Osteoblast (primary cell): ENCODE data around the gene SMIM36. TPM values are rescaled to one million over a fixed set of nuclear protein-coding genes. Genes with fewer than 3 reads are reported as not detected.

Experiments used
- DNase-seq: peaks from one replicate; pipeline ENCODE4 v3.0.0; 2011; ENCODE audit warnings: low spot score, mixed read lengths; ENCODE audit not compliant: insufficient read length; ENCODE audit errors: missing footprints
- H2AFZ ChIP-seq: 2 replicates; pipeline ENCODE4 v1.6.0; 2011; ENCODE audit warnings: mild to moderate bottlenecking, low read length
- H3K27ac ChIP-seq: 2 replicates; pipeline ENCODE4 v1.5.1; 2011; ENCODE audit warnings: mild to moderate bottlenecking, low read depth, low read length, moderate library complexity
- H3K27me3 ChIP-seq: 2 replicates; pipeline ENCODE4 v1.6.0; 2012; ENCODE audit warnings: mild to moderate bottlenecking, control low read depth, inconsistent platforms, low read length, moderate library complexity; ENCODE audit not compliant: insufficient read depth
- H3K36me3 ChIP-seq: 2 replicates; pipeline ENCODE4 v1.5.1; 2011; ENCODE audit warnings: mild to moderate bottlenecking, low read length, control low read depth, moderate library complexity; ENCODE audit not compliant: insufficient read depth
- H3K4me1 ChIP-seq: 2 replicates; pipeline ENCODE4 v1.5.1; 2011; ENCODE audit warnings: mild to moderate bottlenecking, low read length, control low read depth, moderate library complexity; ENCODE audit not compliant: insufficient read depth
- H3K4me2 ChIP-seq: 2 replicates; pipeline ENCODE4 v1.6.0; 2011; ENCODE audit warnings: mild to moderate bottlenecking, low read length; ENCODE audit not compliant: insufficient read depth
- H3K4me3 ChIP-seq: fragments of 200-600 bp; sonication (generic); 3 replicates; pipeline ENCODE4 v1.5.1; 2012; ENCODE audit warnings: mild to moderate bottlenecking, low read length, inconsistent platforms; ENCODE audit not compliant: insufficient read depth
- H3K79me2 ChIP-seq: 2 replicates; pipeline ENCODE4 v1.6.0; 2012; ENCODE audit warnings: mild to moderate bottlenecking, low read length, control low read depth, inconsistent platforms; ENCODE audit not compliant: insufficient read depth
- H3K9me3 ChIP-seq: 2 replicates; pipeline ENCODE4 v1.5.1; 2011; ENCODE audit warnings: low read depth, low read length, control low read depth
- H4K20me1 ChIP-seq: 2 replicates; pipeline ENCODE4 v1.6.0; 2012; ENCODE audit warnings: mild to moderate bottlenecking, low read length, control low read depth; ENCODE audit not compliant: insufficient read depth
- CTCF ChIP-seq: IDR thresholded peaks from 2 replicates; pipeline ENCODE4 v1.5.1; 2011; ENCODE audit warnings: mild to moderate bottlenecking, low read depth, low read length, moderate library complexity; ENCODE audit errors: extremely low read depth
- total RNA-seq: library from RNA; depleted of rRNA; stranded (reverse); fragments of >200 nt; gene quantifications from 2 replicates; pipeline ENCODE4 v1.2.3, GENCODE V29; 2012

The SMIM36 gene
- total RNA-seq, 1 donor, result not detected

GRCh38 chr17:55435408-55435807 is 75.8 kb downstream of the SMIM36 start:
- Histone ChIP-seq H3K4me1 (peaks cover 29% of the 10 kb centered on the region), H4K20me1 (no peaks in the 10 kb centered on the region)

GRCh38 chr17:55434721-55435120 is 76.5 kb downstream of the SMIM36 start:
- no peak for DNase-seq
- H3K4me3 ChIP-seq, result no peak overlapping the region
- H2AFZ ChIP-seq, result no peak overlapping the region
- H3K27ac ChIP-seq, result no peak overlapping the region
- TF ChIP-seq CTCF, result no peak
- H3K27me3 ChIP-seq, result no peaks in the 10 kb centered on the region
- H3K36me3 ChIP-seq, result no peaks in the 10 kb centered on the region
- no peaks in the 10 kb centered on the region for H3K79me2 ChIP-seq
- H3K4me1 ChIP-seq, result peaks cover 29% of the 10 kb centered on the region
- no peaks in the 10 kb centered on the region for H3K9me3 ChIP-seq
- H3K4me2 ChIP-seq, result no peak overlapping the region
- no peaks in the 10 kb centered on the region for H4K20me1 ChIP-seq

More at GRCh38 chr17:55435408-55435807, 75.8 kb downstream of the SMIM36 start:
- H3K36me3 ChIP-seq, result no peaks in the 10 kb centered on the region
- no peak overlapping the region for H2AFZ ChIP-seq
- H3K4me3 ChIP-seq, result no peak overlapping the region
- H3K27ac ChIP-seq, result no peak overlapping the region
- no peaks in the 10 kb centered on the region for H3K27me3 ChIP-seq
- H3K4me2 ChIP-seq, result no peak overlapping the region
- no peaks in the 10 kb centered on the region for H3K9me3 ChIP-seq
- DNase-seq, result no peak
- no peak for TF ChIP-seq CTCF
- no peaks in the 10 kb centered on the region for H3K79me2 ChIP-seq

- no peak for TF ChIP-seq CTCF
- Histone ChIP-seq H3K79me2 (no peaks in the 10 kb centered on the region), H2AFZ (no peak overlapping the region), H3K27ac (peak overlapping the region; percentile 62), H3K4me1 (peaks cover 29% of the 10 kb centered on the region), H3K27me3 (no peaks in the 10 kb centered on the region), H4K20me1 (no peaks in the 10 kb centered on the region), H3K4me3 (peak overlapping the region; percentile 2), H3K9me3 (no peaks in the 10 kb centered on the region), H3K4me2 (peak overlapping the region; percentile 64), H3K36me3 (no peaks in the 10 kb centered on the region)
- DNase-seq, result peak; percentile 95
These were observed 77.4 kb downstream of the SMIM36 start for GRCh38 chr17:55433629-55434422.

- Histone ChIP-seq H2AFZ (no peak overlapping the region), H3K9me3 (no peaks in the 10 kb centered on the region), H3K4me3 (peak overlapping the region; percentile 2), H3K4me1 (peaks cover 29% of the 10 kb centered on the region), H3K36me3 (no peaks in the 10 kb centered on the region), H3K27ac (peak overlapping the region; percentile 62), H3K27me3 (no peaks in the 10 kb centered on the region), H3K4me2 (peak overlapping the region; percentile 64), H4K20me1 (no peaks in the 10 kb centered on the region), H3K79me2 (no peaks in the 10 kb centered on the region)
- no peak for TF ChIP-seq CTCF
- peak; percentile 67 for DNase-seq
These were observed 78.1 kb downstream of the SMIM36 start for GRCh38 chr17:55433029-55433628.
